ENCODE measurements around the gene LSM2. TPM values are rescaled to one million over a fixed set of nuclear protein-coding genes. Genes with fewer than 3 reads are reported as not detected.

Gene LSM2
- total RNA-seq, 4 donors from 2014 or later: 27.1 to 70.8 (median 36.6) TPM

GRCh38 chr6:31752739-31753319, 53.9 kb downstream of the LSM2 start:
- H3K36me3 ChIP-seq: peaks cover 0 to under 1% (median 0%) of the 10 kb centered on the region in 3 donors
- no peak for DNase-seq
- H3K27ac ChIP-seq: no peak overlapping the region
- no peaks in the 10 kb centered on the region for H3K9me3 ChIP-seq
- no peaks in the 10 kb centered on the region for H3K4me1 ChIP-seq
- intact Hi-C loops (cut with DNase I): no loop called here
- no peak overlapping the region for H3K4me3 ChIP-seq
- WGBS, 2 donors: 57 to 83% methylated on average over 8 of the region's 8 CpGs
- TF ChIP-seq, protein P1, sequence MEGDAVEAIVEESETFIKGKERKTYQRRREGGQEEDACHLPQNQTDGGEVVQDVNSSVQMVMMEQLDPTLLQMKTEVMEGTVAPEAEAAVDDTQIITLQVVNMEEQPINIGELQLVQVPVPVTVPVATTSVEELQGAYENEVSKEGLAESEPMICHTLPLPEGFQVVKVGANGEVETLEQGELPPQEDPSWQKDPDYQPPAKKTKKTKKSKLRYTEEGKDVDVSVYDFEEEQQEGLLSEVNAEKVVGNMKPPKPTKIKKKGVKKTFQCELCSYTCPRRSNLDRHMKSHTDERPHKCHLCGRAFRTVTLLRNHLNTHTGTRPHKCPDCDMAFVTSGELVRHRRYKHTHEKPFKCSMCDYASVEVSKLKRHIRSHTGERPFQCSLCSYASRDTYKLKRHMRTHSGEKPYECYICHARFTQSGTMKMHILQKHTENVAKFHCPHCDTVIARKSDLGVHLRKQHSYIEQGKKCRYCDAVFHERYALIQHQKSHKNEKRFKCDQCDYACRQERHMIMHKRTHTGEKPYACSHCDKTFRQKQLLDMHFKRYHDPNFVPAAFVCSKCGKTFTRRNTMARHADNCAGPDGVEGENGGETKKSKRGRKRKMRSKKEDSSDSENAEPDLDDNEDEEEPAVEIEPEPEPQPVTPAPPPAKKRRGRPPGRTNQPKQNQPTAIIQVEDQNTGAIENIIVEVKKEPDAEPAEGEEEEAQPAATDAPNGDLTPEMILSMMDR (IDR thresholded peaks at IDR 0.05): no peak
- H3K27me3 ChIP-seq: no peaks in the 10 kb centered on the region

DNA sequence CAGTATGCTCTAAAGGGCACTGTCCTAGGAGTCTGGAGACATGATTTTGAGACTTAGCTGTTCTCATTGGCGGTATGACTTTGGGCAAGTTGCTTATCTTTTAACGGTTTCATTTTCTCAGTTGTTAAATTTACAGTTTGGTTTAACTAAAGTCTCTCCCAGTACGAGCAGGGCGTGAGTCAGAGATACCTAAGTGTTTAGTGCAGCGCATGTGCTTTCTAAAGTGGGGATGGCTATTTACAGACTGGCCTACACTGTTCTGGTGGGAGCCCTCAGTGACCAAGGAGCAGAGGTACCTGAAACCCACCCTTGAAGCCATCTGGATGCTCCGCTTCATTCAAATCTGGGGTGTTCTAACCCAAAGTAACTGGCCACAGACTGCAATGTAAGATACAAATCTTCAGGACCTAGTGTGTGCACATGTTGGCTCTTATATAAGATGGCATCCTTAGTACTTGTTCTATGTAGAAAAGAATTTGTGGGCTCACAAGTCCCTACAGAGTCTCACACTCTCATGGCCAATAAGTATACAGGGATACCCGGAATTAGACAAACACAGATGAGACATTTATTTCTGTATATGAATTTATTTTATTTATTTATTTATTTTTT, 56.2 kb downstream of the LSM2 start:
- H3K27me3 ChIP-seq: no peaks in the 10 kb centered on the region
- DNase-seq: no peak
- H3K4me3 ChIP-seq: no peak overlapping the region
- 88 to 91% methylated on average over 7 of the region's 7 CpGs for WGBS, 2 donors
- no peak overlapping the region for H3K27ac ChIP-seq
- intact Hi-C loops (cut with DNase I): no loop called here
- no peaks in the 10 kb centered on the region for H3K4me1 ChIP-seq
- H3K9me3 ChIP-seq: no peaks in the 10 kb centered on the region
- TF ChIP-seq, protein P1 (IDR thresholded peaks at IDR 0.05): no peak
- H3K36me3 ChIP-seq: peaks cover 0 to 11% (median 0%) of the 10 kb centered on the region in 3 donors

DNA sequence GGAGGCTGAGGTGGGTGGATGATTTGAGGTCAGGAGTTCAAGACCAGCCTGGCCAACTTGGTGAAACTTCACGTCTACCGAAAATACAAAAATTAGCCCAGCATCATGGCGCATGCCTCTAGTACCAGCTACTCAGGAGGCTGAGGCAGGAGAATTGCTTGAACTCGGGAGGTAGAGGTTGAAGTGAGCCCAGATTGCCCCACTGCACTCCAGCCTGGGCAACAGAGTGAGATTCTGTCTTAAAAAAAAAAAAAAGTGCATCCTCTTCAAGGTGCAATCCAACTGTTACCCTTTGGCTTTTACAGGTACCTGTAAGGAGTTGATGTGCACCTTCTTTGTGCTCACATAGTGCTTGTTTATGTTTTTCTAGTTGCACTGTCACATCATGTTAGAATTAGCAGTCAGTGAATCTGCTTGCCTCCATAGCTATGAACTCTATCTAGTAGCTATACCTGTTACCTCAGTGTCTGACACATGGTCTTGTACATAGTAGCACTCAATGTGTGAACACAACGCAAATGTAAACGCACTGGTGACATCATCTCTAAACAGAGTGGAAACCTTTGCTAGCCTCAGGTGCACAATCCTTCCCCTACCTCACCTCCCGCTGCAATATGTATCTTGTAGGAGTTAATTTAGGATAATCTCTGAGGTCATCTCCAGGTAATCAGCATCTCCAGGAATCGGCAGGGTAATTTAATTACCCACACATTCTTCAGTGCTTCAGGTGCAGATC, 57.3 kb downstream of the LSM2 start:
- no peak for TF ChIP-seq POLR2A (IDR thresholded peaks at IDR 0.05)
- TF ChIP-seq, protein P1 (IDR thresholded peaks at IDR 0.05): no peak

More for the DNA sequence above, 57.3 kb downstream of the LSM2 start:
- no peak overlapping the region for H3K4me3 ChIP-seq
- H3K4me1 ChIP-seq: no peaks in the 10 kb centered on the region
- H3K27ac ChIP-seq: no peak overlapping the region
- WGBS, 2 donors: 88 to 90% methylated on average over 5 to 8 of the region's 8 CpGs
- H3K27me3 ChIP-seq: no peaks in the 10 kb centered on the region
- intact Hi-C loops (cut with DNase I): no loop called here
- peaks cover 0 to 11% (median 0%) of the 10 kb centered on the region in 3 donors for H3K36me3 ChIP-seq
- H3K9me3 ChIP-seq: no peaks in the 10 kb centered on the region
- DNase-seq: no peak

Small RNA genes within 50 kb of the gene (small RNA-seq; reads per million reads assigned to genes)
- 0 reads per million in 4 donors for gene MSH5-SAPCD1
- gene RF00019: 0 reads per million in 4 donors
- gene RNU6-850P: 0 reads per million in 4 donors
- 0 reads per million in 4 donors for gene SAPCD1
- 1,037 to 1,472 (median 1,148) reads per million in 4 donors for gene SNORD48
- 0 reads per million in 4 donors for gene SNORD52

Other genes with a start within 250 kb of the LSM2 start
- not detected for gene LTA, start 234.7 kb downstream of the LSM2 start, total RNA-seq
- gene TNF, start 231.4 kb downstream of the LSM2 start, total RNA-seq: under 1 TPM in 3 of 4 donors, not detected in 1; 0.27 to 0.95 (median 0.61) TPM
- gene LTB, start 224.5 kb downstream of the LSM2 start, total RNA-seq: 1 to 10 TPM in 2 of 4 donors, under 1 TPM in 2; 0.53 to 2.3 (median 1.1) TPM
- gene LST1, start 220.7 kb downstream of the LSM2 start, total RNA-seq: 10 to 100 TPM in 1 of 4 donors, 1 to 10 TPM in 1, under 1 TPM in 1, not detected in 1; 0.49 to 50.4 (median 5.1) TPM
- not detected for gene NCR3, start 214.0 kb downstream of the LSM2 start, total RNA-seq
- 10 to 100 TPM in 2 of 4 donors, 1 to 10 TPM in 2; 2.4 to 30.7 (median 15.1) TPM for gene AIF1, start 191.7 kb downstream of the LSM2 start, total RNA-seq
- gene PRRC2A, start 186.3 kb downstream of the LSM2 start, total RNA-seq: 10 to 100 TPM; 42.8 to 84.9 (median 67.7) TPM
- 100 to 1,000 TPM; 129 to 217 (median 163) TPM for gene BAG6, start 154.3 kb downstream of the LSM2 start, total RNA-seq
- gene APOM, start 151.1 kb downstream of the LSM2 start, total RNA-seq: 1 to 10 TPM in 2 of 4 donors, under 1 TPM in 2; 0.67 to 2.1 (median 1.1) TPM
- 10 to 100 TPM; 28.8 to 34.4 (median 31.7) TPM for gene C6orf47, start 146.2 kb downstream of the LSM2 start, total RNA-seq
- gene GPANK1, start 142.0 kb downstream of the LSM2 start, total RNA-seq: 10 to 100 TPM in 2 of 4 donors, 1 to 10 TPM in 2; 6.9 to 16.0 (median 10.9) TPM
- 100 to 1,000 TPM; 155 to 204 (median 186) TPM for gene CSNK2B, start 140.9 kb downstream of the LSM2 start, total RNA-seq
- 1 to 10 TPM in 3 of 4 donors, under 1 TPM in 1; 0.70 to 9.5 (median 4.5) TPM for gene LY6G5B, start 137.0 kb downstream of the LSM2 start, total RNA-seq
- gene LY6G5C, start 125.9 kb downstream of the LSM2 start, total RNA-seq: under 1 TPM in 2 of 4 donors, not detected in 2; 0.57 to 0.83 TPM
- gene ABHD16A, start 103.6 kb downstream of the LSM2 start, total RNA-seq: 10 to 100 TPM; 38.5 to 43.3 (median 40.1) TPM
- not detected for gene LY6G6F, start 100.1 kb downstream of the LSM2 start, total RNA-seq
- not detected for gene LY6G6D, start 91.6 kb downstream of the LSM2 start, total RNA-seq
- gene LY6G6C, start 85.2 kb downstream of the LSM2 start, total RNA-seq: 10 to 100 TPM in 1 of 4 donors, 1 to 10 TPM in 2, under 1 TPM in 1; 0.53 to 14.6 (median 2.4) TPM
- gene MPIG6B, start 83.6 kb downstream of the LSM2 start, total RNA-seq: 1 to 10 TPM in 1 of 4 donors, under 1 TPM in 3; 0.12 to 1.4 (median 0.73) TPM
- gene DDAH2, start 77.7 kb downstream of the LSM2 start, total RNA-seq: 10 to 100 TPM; 16.4 to 59.3 (median 28.2) TPM
- gene CLIC1, start 70.4 kb downstream of the LSM2 start, total RNA-seq: 100 to 1,000 TPM; 289 to 440 (median 365) TPM
- 1 to 10 TPM; 2.3 to 7.9 (median 6.8) TPM for gene MSH5, start 67.0 kb downstream of the LSM2 start, total RNA-seq
- gene SAPCD1, start 44.3 kb downstream of the LSM2 start, total RNA-seq: 1 to 10 TPM in 2 of 4 donors, under 1 TPM in 2; 0.45 to 2.9 (median 1.1) TPM
- gene VWA7, start 29.6 kb downstream of the LSM2 start, total RNA-seq: under 1 TPM; 0.22 to 0.80 (median 0.58) TPM
- gene VARS1, start 11.2 kb downstream of the LSM2 start, total RNA-seq: 10 to 100 TPM; 35.0 to 72.3 (median 45.5) TPM
- under 1 TPM; 0.35 to 0.97 (median 0.57) TPM for gene HSPA1L, start 8.3 kb upstream of the LSM2 start, total RNA-seq
- 100 to 1,000 TPM; 158 to 362 (median 223) TPM for gene HSPA1A, start 8.6 kb upstream of the LSM2 start, total RNA-seq
- gene HSPA1B, start 20.8 kb upstream of the LSM2 start, total RNA-seq: 100 to 1,000 TPM; 209 to 553 (median 252) TPM
- 10 to 100 TPM; 13.6 to 23.6 (median 17.3) TPM for gene NEU1, start 55.9 kb upstream of the LSM2 start, total RNA-seq
- gene SLC44A4, start 72.0 kb upstream of the LSM2 start, total RNA-seq: 1 to 10 TPM in 2 of 4 donors, under 1 TPM in 1, not detected in 1; 0.38 to 3.6 (median 1.3) TPM
- 10 to 100 TPM; 23.4 to 34.5 (median 27.4) TPM for gene EHMT2, start 90.7 kb upstream of the LSM2 start, total RNA-seq
- 1 to 10 TPM in 2 of 4 donors, under 1 TPM in 2; 0.83 to 2.8 (median 1.0) TPM for gene ZBTB12, start 95.1 kb upstream of the LSM2 start, total RNA-seq
- 10 to 100 TPM in 2 of 4 donors, 1 to 10 TPM in 2; 1.1 to 15.2 (median 6.4) TPM for gene C2, start 120.8 kb upstream of the LSM2 start, total RNA-seq
- 10 to 100 TPM; 10.4 to 81.1 (median 22.4) TPM for gene CFB, start 139.1 kb upstream of the LSM2 start, total RNA-seq
- gene NELFE, start 152.0 kb upstream of the LSM2 start, total RNA-seq: 10 to 100 TPM; 52.6 to 83.9 (median 64.4) TPM
- 10 to 100 TPM; 24.6 to 32.4 (median 26.8) TPM for gene SKIC2, start 152.2 kb upstream of the LSM2 start, total RNA-seq
- gene DXO, start 165.2 kb upstream of the LSM2 start, total RNA-seq: 10 to 100 TPM in 1 of 4 donors, 1 to 10 TPM in 3; 7.8 to 13.2 (median 8.8) TPM
- 10 to 100 TPM in 1 of 4 donors, 1 to 10 TPM in 3; 2.0 to 11.8 (median 5.2) TPM for gene C4A, start 175.1 kb upstream of the LSM2 start, total RNA-seq
- gene C4B, start 207.8 kb upstream of the LSM2 start, total RNA-seq: 1 to 10 TPM; 2.2 to 7.4 (median 5.2) TPM
- gene CYP21A2, start 231.4 kb upstream of the LSM2 start, total RNA-seq: under 1 TPM in 1 of 4 donors, not detected in 3; 0.22 TPM